Measurements from ENCODE around the gene WDR90. TPM values are rescaled to one million over a fixed set of nuclear protein-coding genes. Genes with fewer than 3 reads are reported as not detected.

WDR90 gene
- total and polyA plus RNA-seq, 2 of the 13 experiments (the other 11 are each of a cell fraction or from before 2014, with no cell fraction given), result 14.9 to 28.9 TPM

- TF ChIP-seq ARHGAP35 (CRISPR knock-in tag; IDR thresholded peaks at IDR 0.05; ENCODE audit: borderline replicate concordance) (no peak; the same call in 1 of the 2 replicates), RXRA (CRISPR knock-in tag; IDR thresholded peaks at IDR 0.05) (no peak), PPARG (CRISPR knock-in tag; conservative IDR thresholded peaks at IDR 0.05) (peak; percentile 79), PLRG1 (conservative IDR thresholded peaks at IDR 0.05) (no peak), ZNF138 (CRISPR knock-in tag; IDR thresholded peaks at IDR 0.05; ENCODE audit: low read depth) (no peak), SRSF9 (IDR thresholded peaks at IDR 0.05; ENCODE audit: borderline replicate concordance, insufficient read depth, low read depth, low read length, poor library complexity, severe bottlenecking) (no peak), NFE2L2 (IDR thresholded peaks at IDR 0.05; ENCODE audit: low read length) (no peak), REXO4 (CRISPR knock-in tag; IDR thresholded peaks at IDR 0.05; ENCODE audit: borderline replicate concordance) (no peak), HDAC6 (IDR thresholded peaks at IDR 0.05; ENCODE audit: low read depth, low read length) (no peak), HDAC1 (CRISPR knock-in tag; IDR thresholded peaks at IDR 0.05) (0 out of 2 replicates have a peak, but pooled peaks have one; percentile 36), NFATC3 (CRISPR knock-in tag; IDR thresholded peaks at IDR 0.05) (no peak), ZFY (CRISPR knock-in tag; IDR thresholded peaks at IDR 0.05) (peak; percentile 69; the same call in 1 of the 2 replicates), IRF2 (CRISPR knock-in tag; IDR thresholded peaks at IDR 0.05) (peak; percentile 28; the same call in 1 of the 2 replicates), ARNTL (CRISPR knock-in tag; IDR thresholded peaks at IDR 0.05) (0 out of 2 replicates have a peak, but pooled peaks have one; percentile 8), ZNF879 (CRISPR knock-in tag; IDR thresholded peaks at IDR 0.05) (no peak), FOXJ3 (CRISPR knock-in tag; IDR thresholded peaks at IDR 0.05; ENCODE audit: borderline replicate concordance) (no peak), MED8 (CRISPR knock-in tag; IDR thresholded peaks at IDR 0.05; ENCODE audit: insufficient replicate concordance) (peak; percentile 82), ZNF317 (CRISPR knock-in tag; IDR thresholded peaks at IDR 0.05) (0 out of 2 replicates have a peak, but pooled peaks have one; percentile 24), ZNF597 (CRISPR knock-in tag; IDR thresholded peaks at IDR 0.05) (no peak), ZNF552 (CRISPR knock-in tag; IDR thresholded peaks at IDR 0.05; ENCODE audit: borderline replicate concordance) (no peak)
- TF ChIP-seq, protein P1, sequence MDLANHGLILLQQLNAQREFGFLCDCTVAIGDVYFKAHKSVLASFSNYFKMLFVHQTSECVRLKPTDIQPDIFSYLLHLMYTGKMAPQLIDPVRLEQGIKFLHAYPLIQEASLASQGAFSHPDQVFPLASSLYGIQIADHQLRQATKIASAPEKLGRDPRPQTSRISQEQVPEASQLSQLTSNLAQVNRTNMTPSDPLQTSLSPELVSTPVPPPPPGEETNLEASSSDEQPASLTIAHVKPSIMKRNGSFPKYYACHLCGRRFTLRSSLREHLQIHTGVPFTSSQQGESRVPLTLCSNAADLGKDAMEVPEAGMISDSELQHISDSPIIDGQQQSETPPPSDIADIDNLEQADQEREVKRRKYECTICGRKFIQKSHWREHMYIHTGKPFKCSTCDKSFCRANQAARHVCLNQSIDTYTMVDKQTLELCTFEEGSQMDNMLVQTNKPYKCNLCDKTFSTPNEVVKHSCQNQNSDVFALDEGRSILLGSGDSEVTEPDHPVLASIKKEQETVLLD (CRISPR knock-in tag; IDR thresholded peaks at IDR 0.05; ENCODE audit: low read depth), result peak; percentile 85
- TF ChIP-seq, protein P2, sequence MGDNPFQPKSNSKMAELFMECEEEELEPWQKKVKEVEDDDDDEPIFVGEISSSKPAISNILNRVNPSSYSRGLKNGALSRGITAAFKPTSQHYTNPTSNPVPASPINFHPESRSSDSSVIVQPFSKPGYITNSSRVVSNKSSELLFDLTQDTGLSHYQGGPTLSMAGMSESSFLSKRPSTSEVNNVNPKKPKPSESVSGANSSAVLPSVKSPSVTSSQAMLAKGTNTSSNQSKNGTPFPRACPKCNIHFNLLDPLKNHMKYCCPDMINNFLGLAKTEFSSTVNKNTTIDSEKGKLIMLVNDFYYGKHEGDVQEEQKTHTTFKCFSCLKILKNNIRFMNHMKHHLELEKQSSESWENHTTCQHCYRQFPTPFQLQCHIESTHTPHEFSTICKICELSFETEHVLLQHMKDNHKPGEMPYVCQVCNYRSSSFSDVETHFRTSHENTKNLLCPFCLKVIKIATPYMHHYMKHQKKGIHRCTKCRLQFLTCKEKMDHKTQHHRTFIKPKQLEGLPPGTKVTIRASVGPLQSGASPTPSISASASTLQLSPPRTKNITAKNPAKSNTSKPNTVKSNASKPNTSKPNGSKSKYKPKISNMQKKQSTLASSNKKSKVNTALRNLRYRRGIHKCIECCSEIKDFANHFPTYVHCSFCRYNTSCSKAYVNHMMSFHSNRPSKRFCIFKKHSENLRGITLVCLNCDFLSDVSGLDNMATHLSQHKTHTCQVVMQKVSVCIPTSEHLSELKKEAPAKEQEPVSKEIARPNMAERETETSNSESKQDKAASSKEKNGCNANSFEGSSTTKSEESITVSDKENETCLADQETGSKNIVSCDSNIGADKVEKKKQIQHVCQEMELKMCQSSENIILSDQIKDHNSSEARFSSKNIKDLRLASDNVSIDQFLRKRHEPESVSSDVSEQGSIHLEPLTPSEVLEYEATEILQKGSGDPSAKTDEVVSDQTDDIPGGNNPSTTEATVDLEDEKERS (CRISPR knock-in tag; IDR thresholded peaks at IDR 0.05), result no peak
- TF ChIP-seq, protein P3, sequence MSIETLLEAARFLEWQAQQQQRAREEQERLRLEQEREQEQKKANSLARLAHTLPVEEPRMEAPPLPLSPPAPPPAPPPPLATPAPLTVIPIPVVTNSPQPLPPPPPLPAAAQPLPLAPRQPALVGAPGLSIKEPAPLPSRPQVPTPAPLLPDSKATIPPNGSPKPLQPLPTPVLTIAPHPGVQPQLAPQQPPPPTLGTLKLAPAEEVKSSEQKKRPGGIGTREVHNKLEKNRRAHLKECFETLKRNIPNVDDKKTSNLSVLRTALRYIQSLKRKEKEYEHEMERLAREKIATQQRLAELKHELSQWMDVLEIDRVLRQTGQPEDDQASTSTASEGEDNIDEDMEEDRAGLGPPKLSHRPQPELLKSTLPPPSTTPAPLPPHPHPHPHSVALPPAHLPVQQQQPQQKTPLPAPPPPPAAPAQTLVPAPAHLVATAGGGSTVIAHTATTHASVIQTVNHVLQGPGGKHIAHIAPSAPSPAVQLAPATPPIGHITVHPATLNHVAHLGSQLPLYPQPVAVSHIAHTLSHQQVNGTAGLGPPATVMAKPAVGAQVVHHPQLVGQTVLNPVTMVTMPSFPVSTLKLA (IDR thresholded peaks at IDR 0.05), result no peak
These were observed 7.6 kb upstream of the WDR90 start, which contains the start of gene MCRIP2 (continued) for GRCh38 chr16:641326-642188.
